H1 (cell line): Measurements from ENCODE around the gene NADK2. TPM values are rescaled to one million over a fixed set of nuclear protein-coding genes. Genes with fewer than 3 reads are reported as not detected.

Experiments
- BACH1 ChIP-seq: IDR thresholded peaks from 2 replicates; pipeline ENCODE4 v1.6.1; 2012; ENCODE audit warnings: low read length, improper control_type of control experiment
- CHD7 ChIP-seq: fragments of 300-600 bp; sonication (generic); IDR thresholded peaks from 2 replicates; pipeline ENCODE4 v1.7.1; 2012; ENCODE audit warnings: low read length, moderate library complexity, mild to moderate bottlenecking, inconsistent platforms; ENCODE audit not compliant: insufficient replicate concordance
- CTCF ChIP-seq, 3 experiments: IDR thresholded peaks; 1 replicate in 2 of 3; 2 replicates in 1 of 3; pipeline versions ENCODE4 v1.5.1 to v1.6.1; 2011; ENCODE audit warnings: low read length in 3 of 3, mild to moderate bottlenecking in 3 of 3, inconsistent platforms in 2 of 3, low read depth in 1 of 3, moderate library complexity in 1 of 3; ENCODE audit not compliant: insufficient read depth in 1 of 3; ENCODE audit errors: control extremely low read depth in 1 of 3
- EP300 ChIP-seq, 2 experiments: IDR thresholded peaks; 1 replicate in 1 of 2; 2 replicates in 1 of 2; pipeline ENCODE4 v1.6.1; 2011 to 2012; ENCODE audit warnings: low read depth in 2 of 2, low read length in 2 of 2, mild to moderate bottlenecking in 2 of 2, borderline replicate concordance in 1 of 2, inconsistent platforms in 1 of 2, moderate library complexity in 1 of 2
- KDM4A ChIP-seq: IDR thresholded peaks from one replicate; pipeline ENCODE4 v1.7.1; 2012; ENCODE audit warnings: low read depth, mild to moderate bottlenecking, moderate library complexity, low read length, inconsistent platforms; ENCODE audit not compliant: severe bottlenecking
- NANOG ChIP-seq: IDR thresholded peaks from 2 replicates; pipeline ENCODE4 v1.6.1; 2011; ENCODE audit warnings: low read length, low read depth, mild to moderate bottlenecking, inconsistent platforms; ENCODE audit not compliant: insufficient read depth, poor library complexity, severe bottlenecking
- RXRA ChIP-seq: IDR thresholded peaks from 2 replicates; pipeline ENCODE4 v1.6.1; 2011; ENCODE audit warnings: low read depth, mild to moderate bottlenecking, low read length, moderate library complexity; ENCODE audit not compliant: insufficient read depth
- SIX5 ChIP-seq: IDR thresholded peaks from 2 replicates; pipeline ENCODE4 v1.6.1; 2011; ENCODE audit warnings: mild to moderate bottlenecking, low read depth, low read length
- TAF1 ChIP-seq: IDR thresholded peaks from 2 replicates; pipeline ENCODE4 v1.6.1; 2011; ENCODE audit warnings: mild to moderate bottlenecking, low read depth, low read length
- polyA plus RNA-seq, 7 experiments: library from polyadenylated mRNA; depleted of rRNA in 3 of 7; stranded (reverse) in 5 of 7; unstranded in 2 of 7; fragments of >200 nt in 5 of 7; fragments of 200-250 nt in 2 of 7; gene quantifications; 1 replicate in 5 of 7; 2 replicates in 1 of 7; 4 replicates in 1 of 7; pipeline versions ENCODE4 v1.2.1 to v1.2.3, GENCODE V29; 2011 to 2013; ENCODE audit warnings: missing spikeins in 2 of 7, mixed read lengths in 2 of 7
- total RNA-seq: library from RNA; stranded (reverse); fragmentation: NEBNext Ultra II Directional; extraction: Animal tissue kit (Norgen Biotek cat#: 25700); gene quantifications from 2 replicates; pipeline ENCODE4 v1.2.1, GENCODE V29; 2021

NADK2 gene
- total and polyA plus RNA-seq, 2 of the 8 experiments (the other 6 are each of a cell fraction or from before 2014, with no cell fraction given): 3.4 to 16.1 TPM

GRCh38 chr5:36269478-36269877 is 27.8 kb upstream of the NADK2 start (continued):
- TF ChIP-seq CHD7 (no peak), KDM4A (no peak), BACH1 (no peak), CTCF (IDR thresholded peaks at IDR 0.05; ENCODE audit: control extremely low read depth in 1 of 3, insufficient read depth in 1 of 3, low read depth in 1 of 3, low read length in 3 of 3) (no peak), SIX5 (no peak), TAF1 (no peak), EP300 (IDR thresholded peaks at IDR 0.05; ENCODE audit: borderline replicate concordance in 1 of 2, low read depth in 2 of 2, low read length in 2 of 2) (no peak), RXRA (no peak), NANOG (no peak)
